Measurements from ENCODE around the gene DOCK3. TPM values are rescaled to one million over a fixed set of nuclear protein-coding genes. Genes with fewer than 3 reads are reported as not detected.

DOCK3 gene
- polyA plus RNA-seq (2012; ENCODE audit: insufficient read depth, insufficient read length) = 1.0 TPM

GRCh38 chr3:50674349-50675178, at the start of gene DOCK3:
DOCK3 (plus strand) TSS chr3:50674927; CDS start chr3:50675264, 337 bp downstream.
- peak; percentile 33 for DNase-seq (ENCODE audit: low read depth, low spot score)
- peak within 1 kb of the TSS; percentile 43 for H3K4me3 ChIP-seq (ENCODE audit: low read length)

DNA sequence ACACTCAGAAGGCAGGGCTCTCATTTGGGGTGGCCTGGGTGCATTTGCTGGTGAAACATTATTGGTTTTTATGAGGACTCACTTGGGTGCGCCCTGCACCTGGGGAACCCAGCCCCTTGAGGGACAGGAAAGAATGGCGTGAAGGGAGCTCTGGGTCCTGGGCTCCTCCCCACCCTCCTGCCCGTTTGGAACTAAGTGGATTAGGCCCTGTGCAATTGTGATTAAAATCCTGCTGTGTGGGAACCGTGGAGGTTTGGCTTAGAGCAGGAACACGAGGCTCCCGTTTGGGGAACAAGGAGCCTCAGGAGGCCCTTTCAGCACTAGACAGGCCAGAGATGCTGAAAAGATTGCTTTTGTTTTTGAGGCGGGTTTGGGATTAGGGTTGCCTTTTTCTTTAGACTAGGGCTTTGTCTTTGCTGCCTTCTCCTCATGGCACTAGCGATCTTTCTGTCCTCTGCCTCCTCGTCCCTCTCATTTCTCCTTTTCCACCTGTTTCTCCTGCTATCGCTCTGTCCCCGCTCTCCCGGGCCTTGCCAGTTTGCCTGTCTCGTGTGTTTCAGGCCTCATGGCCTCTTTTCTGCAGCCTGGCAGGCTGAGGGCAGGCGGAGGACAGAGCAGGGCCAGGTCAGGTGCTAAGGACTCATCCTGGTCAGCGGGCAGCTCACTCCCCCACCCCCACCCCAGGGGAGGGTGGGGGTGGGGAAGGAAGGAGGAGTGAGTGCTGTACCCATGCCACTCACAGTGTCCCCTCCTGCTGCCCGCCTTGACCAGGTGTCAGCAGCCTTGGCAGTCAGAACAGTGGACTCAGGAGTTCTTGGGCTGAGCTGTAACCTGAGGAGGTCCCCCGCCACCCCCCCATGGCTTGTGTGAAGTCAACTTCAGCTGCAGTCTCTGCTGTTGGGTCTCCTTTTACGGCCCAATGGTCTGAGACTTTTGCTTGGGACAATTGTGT, 49.2 kb upstream of the DOCK3 start:
- peak overlapping the region; percentile 15; the same call in 1 of the 2 replicates for H3K4me3 ChIP-seq (ENCODE audit: low read length)
- DNase-seq (ENCODE audit: low read depth, low spot score) = no peak

GRCh38 chr3:50626401-50626800, 48.3 kb upstream of the DOCK3 start:
- H3K4me3 ChIP-seq (ENCODE audit: low read length) = peak overlapping the region; percentile 30
- DNase-seq (ENCODE audit: low read depth, low spot score) = peak; percentile 94

DNA sequence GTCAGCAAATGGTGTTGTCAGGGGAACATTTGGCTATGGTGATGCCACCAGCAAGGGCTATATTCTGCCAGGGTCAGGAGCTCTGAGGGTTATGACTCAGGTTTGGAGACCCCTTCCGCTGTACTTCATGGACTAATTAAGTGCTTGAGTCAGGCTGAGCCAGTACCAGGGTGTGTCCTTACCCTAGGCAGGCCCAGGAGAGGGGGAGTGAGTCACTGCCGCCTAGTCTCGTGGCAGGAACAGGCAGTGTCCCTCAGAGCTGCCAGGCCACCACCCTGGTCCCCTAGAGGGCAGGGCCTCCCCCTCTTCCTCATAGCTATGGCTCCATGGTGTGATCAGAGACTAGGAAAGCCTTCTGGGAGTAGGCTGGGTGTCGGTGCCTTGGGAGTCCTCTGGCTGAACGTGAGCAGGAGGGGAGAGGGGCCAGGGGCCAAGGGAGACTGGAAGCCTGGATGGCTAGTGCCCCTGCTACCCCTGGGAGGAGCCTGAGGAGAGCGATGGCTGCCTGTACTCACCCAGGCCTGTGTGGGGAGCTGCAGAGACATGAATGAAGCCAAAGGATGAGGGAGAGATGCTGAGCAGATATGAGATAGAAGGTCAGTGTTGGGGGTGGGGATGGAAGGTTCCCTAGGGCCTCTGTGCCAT, 47.2 kb upstream of the DOCK3 start:
- no peak overlapping the region for H3K4me3 ChIP-seq (ENCODE audit: low read length)
- no peak for DNase-seq (ENCODE audit: low read depth, low spot score)

GRCh38 chr3:50628601-50629000, 46.1 kb upstream of the DOCK3 start:
- no peak for DNase-seq (ENCODE audit: low read depth, low spot score)
- no peak overlapping the region for H3K4me3 ChIP-seq (ENCODE audit: low read length)

GRCh38 chr3:50630394-50630793, 44.3 kb upstream of the DOCK3 start:
- no peak overlapping the region for H3K4me3 ChIP-seq (ENCODE audit: low read length)
- no peak for DNase-seq (ENCODE audit: low read depth, low spot score)

DNA sequence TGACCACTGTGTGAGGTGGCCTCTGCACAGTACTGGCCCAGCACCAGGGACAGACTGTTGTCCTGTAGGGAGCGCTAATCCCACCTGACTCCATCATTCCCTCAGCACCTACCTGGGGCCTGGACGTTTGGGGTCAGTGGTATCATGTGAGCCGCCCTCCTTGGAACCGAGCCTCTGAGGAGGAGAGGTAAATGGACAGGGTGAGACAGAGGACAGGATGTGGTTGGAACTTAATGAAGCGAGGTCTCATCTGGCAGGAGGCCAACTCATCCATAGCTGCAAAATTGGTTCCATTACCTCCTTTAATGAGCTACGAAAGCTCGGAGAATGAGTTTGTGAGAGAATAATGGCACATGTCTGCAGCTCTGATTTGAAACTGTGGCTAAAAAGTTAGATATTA, 43.9 kb upstream of the DOCK3 start:
- H3K4me3 ChIP-seq (ENCODE audit: low read length) = no peak overlapping the region
- DNase-seq (ENCODE audit: low read depth, low spot score) = no peak

GRCh38 chr3:50632450-50632849, 42.3 kb upstream of the DOCK3 start:
- no peak for DNase-seq (ENCODE audit: low read depth, low spot score)
- no peak overlapping the region for H3K4me3 ChIP-seq (ENCODE audit: low read length)

DNA sequence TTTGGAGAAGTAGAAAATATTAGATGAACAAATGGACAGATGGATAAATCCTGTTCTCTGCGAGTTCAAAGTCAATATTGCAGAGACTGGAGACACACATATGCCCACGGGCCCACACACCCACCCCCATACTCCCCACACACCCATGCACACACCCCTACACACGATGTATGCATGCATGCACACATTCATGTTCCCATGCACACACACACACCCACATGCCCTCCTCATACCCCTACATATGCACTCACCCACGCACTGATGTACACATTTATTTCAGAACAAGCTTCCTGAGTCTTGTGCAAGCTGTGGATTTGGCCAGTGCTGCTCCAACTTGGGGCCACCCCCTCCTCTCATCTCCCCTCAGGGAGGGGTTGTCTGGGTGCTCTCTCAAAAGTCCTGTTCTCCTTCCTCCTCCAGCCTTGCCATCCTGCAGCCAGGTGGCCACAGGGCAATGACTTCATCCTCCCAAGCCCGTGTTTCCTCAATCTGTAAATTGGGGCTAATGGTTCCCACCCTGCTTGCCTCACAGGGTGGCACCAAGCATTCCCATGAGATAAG, 41.4 kb upstream of the DOCK3 start:
- no peak overlapping the region for H3K4me3 ChIP-seq (ENCODE audit: low read length)
- DNase-seq (ENCODE audit: low read depth, low spot score) = no peak

- H3K4me3 ChIP-seq (ENCODE audit: low read length) = no peak overlapping the region
- no peak for DNase-seq (ENCODE audit: low read depth, low spot score)
Measured at GRCh38 chr3:50635066-50635465, 39.7 kb upstream of the DOCK3 start.

DNA sequence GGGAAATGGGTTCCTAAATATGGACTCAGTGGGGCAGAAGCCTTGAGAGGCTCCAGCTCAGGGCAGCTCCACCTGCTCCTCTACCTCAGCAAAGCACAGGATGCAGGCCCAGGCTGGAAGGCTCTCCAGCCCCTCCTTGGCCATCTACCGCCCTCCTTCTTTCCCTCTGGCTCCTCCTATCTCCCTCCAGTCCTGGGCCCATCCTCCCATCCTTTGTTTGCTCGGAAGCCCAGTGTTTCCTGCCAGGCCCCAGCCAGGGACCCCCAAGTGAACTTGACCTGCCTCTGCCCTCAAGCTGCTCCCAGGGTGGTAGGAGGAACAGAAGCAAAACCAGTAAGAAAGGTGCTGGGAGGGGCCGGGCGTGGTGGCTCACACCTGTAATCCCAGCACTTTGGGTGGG, 37.7 kb upstream of the DOCK3 start:
- no peak for DNase-seq (ENCODE audit: low read depth, low spot score)
- H3K4me3 ChIP-seq (ENCODE audit: low read length) = no peak overlapping the region

DNA sequence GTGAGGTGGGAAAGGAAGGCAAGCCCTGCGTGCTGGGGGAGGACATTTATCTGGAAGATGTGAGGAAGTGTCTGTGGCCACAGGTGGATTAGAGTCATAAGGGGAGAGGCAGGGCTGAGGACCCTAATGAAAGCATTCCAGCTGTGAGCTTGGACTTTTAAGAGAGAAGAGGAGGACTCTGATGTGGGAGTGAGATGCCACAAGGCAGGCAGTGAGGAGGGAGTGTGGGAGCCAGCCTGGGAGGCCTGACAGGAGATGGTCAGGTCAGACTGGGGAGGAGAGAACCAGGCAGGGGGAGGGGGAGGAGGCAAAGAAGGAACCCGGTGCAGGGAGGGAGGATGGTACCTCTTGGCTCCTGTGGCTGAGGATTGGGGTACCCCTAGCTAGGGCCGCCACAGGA, 36.8 kb upstream of the DOCK3 start:
- no peak for DNase-seq (ENCODE audit: low read depth, low spot score)
- H3K4me3 ChIP-seq (ENCODE audit: low read length) = no peak overlapping the region

- no peak for DNase-seq (ENCODE audit: low read depth, low spot score)
Measured at GRCh38 chr3:50639055-50639494, 35.7 kb upstream of the DOCK3 start.

DNA sequence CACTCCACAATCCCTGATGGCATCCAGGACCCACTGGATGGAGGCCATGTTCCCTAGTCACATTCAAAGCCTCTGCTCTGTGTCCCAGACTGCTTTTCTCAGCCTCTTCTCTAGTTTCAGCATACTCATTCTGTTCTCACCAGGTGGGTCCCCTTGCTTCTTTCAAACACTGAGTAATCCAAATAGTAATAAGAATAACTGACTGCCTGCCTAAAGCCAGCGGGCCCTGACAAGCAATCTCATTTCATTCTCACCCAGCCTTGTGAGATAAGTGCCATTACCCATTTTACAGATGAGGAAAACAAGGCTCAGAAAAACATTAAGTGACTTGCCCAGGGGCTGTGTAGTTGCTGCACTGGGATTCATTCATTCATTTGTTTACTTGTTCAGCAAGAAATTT, 32.3 kb upstream of the DOCK3 start:
- H3K4me3 ChIP-seq (ENCODE audit: low read length) = no peak overlapping the region
- no peak for DNase-seq (ENCODE audit: low read depth, low spot score)

More at GRCh38 chr3:50639055-50639494, 35.7 kb upstream of the DOCK3 start:
- H3K4me3 ChIP-seq (ENCODE audit: low read length) = no peak overlapping the region

GRCh38 chr3:50644561-50644960, 30.2 kb upstream of the DOCK3 start:
- no peak overlapping the region for H3K4me3 ChIP-seq (ENCODE audit: low read length)
- DNase-seq (ENCODE audit: low read depth, low spot score) = no peak

DNA sequence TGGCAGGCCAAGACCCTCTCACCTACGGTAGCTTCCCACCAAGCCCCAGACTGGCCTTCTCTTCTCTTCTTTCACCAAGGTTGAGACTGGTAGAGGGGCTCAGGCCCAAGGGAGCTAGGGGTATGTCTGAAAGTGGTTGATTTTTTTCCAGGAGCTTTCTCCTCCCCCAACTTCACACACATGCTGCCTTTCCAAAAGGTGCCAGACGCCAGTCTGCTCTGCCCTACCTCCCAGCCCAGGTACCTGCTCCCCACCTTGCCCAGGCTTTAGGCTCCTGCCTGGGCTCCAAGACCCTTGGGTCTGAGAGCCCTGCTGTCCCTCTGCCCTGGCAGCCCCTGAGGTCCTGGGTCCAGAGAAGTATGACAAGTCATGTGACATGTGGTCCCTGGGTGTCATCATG, 29.3 kb upstream of the DOCK3 start:
- no peak for DNase-seq (ENCODE audit: low read depth, low spot score)
- H3K4me3 ChIP-seq (ENCODE audit: low read length) = no peak overlapping the region

DNA sequence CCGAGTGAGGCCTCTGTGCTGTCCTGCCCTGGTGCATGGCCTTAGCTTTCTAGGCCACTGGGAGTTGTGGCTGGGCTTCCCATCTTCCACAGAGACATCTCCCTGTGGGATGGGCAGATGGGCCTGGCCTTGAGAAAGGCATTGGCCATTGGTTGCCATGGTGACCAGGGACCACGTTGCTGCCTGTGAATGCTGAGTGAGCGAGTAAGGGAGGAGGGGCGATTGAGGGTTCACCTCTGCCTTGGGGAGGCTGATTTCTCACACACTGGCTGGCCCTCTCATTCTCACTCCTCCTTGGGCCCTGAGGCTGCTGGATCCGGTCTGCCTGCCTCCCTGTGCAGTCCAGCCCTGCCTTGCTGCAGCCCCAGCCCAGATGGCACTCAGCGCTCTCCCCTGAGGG, 26.4 kb upstream of the DOCK3 start:
- no peak for DNase-seq (ENCODE audit: low read depth, low spot score)
- no peak overlapping the region for H3K4me3 ChIP-seq (ENCODE audit: low read length)

DNA sequence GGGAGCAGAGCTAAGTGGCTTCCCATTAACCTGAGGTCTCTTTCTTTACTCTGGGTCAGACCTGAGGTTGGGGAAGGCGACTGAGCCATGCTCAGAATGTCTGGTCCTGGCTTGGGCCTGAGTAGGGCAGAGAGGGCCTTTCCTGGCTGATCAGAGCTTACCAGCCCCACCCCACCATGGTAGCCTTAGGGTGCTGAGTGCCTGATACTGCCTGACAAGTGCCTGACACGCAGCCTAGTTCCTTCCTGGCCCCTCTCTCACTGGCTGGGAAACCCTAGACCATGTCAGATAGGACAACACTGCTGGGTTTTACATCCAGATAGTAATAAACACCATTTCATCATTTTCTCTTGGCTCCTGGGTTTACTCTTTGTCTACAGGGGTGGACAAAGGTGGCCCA, 25.8 kb upstream of the DOCK3 start:
- no peak overlapping the region for H3K4me3 ChIP-seq (ENCODE audit: low read length)
- DNase-seq (ENCODE audit: low read depth, low spot score) = no peak

DNA sequence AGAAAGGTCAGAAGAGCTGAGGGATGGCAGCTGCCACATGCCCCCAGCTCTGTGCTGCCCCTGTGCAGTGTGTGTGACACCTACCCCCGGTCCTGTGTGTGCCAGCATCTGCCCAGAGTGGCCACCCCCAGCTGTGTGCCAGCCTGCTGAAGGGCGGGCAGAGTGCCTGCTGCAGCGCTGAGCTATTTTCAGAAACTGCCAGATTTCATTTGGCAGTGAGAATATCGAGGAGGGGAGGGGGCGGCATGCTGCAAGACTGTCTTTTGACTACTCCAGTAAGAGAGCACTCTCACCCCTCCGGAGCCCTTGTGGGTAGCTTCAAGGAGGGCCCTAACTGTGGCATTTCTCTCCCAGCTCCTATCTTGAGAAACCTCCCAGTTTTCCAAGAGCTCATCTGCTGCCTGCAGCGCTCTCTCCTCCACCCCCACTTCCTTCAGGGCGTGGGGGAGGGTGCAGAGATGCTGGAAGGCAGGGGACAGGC, 25.2 kb upstream of the DOCK3 start:
- no peak overlapping the region for H3K4me3 ChIP-seq (ENCODE audit: low read length)
- no peak for DNase-seq (ENCODE audit: low read depth, low spot score)
